ENCODE data around the gene MYRF.
A peak's percentile ranks its signal among the peaks of the same experiment; 100 is the strongest.

MYRF gene

DNA sequence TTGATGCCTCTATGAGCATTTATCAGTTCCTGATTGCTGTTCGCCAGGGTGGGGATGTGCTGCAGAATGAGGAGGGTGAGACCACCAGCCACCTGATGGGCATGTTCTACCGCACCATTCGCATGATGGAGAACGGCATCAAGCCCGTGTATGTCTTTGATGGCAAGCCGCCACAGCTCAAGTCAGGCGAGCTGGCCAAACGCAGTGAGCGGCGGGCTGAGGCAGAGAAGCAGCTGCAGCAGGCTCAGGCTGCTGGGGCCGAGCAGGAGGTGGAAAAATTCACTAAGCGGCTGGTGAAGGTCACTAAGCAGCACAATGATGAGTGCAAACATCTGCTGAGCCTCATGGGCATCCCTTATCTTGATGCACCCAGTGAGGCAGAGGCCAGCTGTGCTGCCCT is 43.0 kb downstream of the MYRF start:
- no peak for DNase-seq (ENCODE audit: low spot score)

DNA sequence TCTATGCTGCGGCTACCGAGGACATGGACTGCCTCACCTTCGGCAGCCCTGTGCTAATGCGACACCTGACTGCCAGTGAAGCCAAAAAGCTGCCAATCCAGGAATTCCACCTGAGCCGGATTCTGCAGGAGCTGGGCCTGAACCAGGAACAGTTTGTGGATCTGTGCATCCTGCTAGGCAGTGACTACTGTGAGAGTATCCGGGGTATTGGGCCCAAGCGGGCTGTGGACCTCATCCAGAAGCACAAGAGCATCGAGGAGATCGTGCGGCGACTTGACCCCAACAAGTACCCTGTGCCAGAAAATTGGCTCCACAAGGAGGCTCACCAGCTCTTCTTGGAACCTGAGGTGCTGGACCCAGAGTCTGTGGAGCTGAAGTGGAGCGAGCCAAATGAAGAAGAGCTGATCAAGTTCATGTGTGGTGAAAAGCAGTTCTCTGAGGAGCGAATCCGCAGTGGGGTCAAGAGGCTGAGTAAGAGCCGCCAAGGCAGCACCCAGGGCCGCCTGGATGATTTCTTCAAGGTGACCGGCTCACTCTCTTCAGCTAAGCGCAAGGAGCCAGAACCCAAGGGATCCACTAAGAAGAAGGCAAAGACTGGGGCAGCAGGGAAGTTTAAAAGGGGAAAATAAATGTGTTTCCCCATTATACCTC is 43.6 kb downstream of the MYRF start:
- no peak for DNase-seq (ENCODE audit: low spot score)

DNA sequence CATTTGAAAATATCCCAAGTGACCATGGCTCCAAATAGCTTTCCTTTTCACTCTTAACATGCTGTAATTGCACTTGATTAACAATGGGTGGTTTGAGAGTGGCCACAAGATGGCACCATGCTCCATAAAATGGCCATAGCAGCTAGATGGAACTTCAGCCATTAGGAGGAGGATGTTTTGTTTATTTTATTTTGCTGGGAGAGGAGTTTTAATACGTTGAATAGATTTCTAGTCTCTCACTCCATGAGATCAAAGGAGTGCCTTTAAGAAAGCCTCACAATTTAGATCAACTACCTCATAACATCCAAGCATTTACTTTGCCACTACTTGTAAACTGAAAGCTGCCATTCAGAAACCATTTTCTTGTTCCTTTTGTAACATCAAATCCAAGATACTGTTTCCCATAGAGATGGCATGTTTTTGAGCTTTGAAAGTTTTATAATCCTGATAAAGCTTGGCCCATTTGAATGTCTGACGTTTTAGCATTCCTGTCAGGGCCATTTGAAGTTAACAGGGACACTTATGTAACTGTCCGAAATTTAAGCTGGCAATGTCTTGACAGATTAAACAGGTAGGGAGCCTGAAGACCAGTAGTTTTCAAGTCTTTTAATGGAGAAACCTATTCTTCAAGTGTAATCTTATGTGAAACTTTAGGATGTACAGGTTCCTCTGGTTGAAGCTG is 45.0 kb downstream of the MYRF start:
- DNase-seq (ENCODE audit: low spot score): peak; percentile 76

DNA sequence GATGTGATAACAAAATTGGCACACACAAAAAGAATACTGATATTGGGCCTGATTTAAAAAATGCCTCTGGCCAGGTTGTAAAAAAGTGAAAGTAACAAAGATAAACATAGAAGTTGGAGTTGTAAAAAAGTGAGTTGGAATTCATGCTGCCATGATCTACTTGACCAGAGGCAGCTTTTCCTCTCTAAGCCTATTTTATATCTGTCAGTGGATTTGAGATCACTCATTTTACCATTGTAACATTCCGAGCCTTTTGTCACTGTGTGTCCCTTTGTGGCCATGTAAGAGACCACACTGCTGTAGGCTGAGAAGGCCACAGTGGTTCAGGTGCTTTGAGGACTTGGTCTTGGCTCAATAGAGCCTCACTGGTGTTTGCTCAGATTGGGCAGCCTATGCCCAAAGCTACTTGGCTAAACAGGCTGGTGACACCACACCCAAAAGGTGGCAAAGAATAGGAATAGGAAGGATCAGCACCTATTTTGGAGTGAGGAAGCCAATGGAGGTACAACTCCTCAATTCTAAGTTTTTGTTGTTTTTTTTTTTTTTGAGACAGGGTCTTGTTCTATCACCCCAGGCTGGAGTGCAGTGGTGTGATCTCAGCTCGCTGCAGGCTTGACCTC is 47.3 kb downstream of the MYRF start:
- DNase-seq (ENCODE audit: low spot score): no peak

DNA sequence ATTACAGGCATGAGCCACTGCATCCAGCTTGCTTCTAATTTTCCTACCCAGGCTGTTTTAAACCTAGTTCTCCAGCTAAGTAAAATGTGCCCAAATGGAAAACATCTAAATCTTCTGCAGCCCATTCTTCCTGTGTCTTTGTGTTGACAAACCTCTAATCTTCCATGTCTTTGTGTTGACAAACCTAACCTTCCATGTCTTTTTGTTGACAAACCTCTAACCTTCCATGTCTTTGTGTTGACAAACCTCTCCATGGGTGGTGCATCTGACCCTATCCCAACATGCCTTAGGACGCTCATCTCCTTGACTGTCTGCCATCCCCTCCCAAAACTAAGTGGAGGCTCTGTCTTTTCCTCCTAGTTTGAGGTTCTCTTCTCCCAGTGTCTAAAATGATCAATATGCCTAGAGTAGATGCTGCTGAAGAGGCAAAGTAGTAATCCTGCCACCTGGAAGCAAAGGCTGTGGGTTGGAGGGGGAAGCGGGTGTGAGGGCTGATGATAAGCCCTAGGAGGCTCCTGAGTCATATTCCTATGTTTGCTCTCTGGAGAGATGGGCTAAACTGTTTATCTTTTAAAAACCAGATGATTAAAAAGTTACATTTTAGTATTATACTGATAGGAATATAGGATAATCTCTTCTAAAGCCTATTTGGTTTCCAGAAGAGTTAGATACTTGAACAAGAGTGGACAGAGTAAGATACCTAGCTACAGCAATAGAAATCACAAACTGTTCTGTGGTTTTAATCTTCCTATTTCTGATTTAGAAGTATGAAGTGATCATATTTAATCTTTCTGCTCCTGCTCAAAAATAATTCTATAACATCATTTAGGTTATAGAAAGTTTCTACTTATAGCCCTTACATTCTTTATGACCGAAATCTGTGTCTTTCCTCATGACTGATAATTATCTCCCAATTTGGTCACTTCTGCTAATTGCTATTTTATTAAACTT is 48.2 kb downstream of the MYRF start:
- no peak for DNase-seq (ENCODE audit: low spot score)

DNA sequence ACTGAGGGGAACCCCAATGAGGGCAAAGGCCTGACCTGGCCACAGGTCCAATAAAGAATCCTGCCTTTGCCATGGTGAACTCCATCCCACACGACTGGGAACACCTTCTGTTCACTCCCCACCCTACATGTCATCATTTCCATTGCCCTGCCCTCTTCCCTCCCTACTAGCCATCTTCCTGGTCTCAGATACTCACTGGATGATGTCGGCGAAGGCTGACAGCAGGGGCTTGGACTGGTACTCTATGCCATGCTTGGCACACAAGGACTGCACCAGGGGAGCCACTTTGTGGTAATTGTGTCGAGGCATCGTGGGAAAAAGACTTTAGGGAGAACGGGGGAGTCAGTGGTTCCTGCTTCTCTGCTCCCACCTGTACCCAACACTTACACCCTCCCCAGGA is 50.2 kb downstream of the MYRF start:
- no peak for DNase-seq (ENCODE audit: low spot score)

DNA sequence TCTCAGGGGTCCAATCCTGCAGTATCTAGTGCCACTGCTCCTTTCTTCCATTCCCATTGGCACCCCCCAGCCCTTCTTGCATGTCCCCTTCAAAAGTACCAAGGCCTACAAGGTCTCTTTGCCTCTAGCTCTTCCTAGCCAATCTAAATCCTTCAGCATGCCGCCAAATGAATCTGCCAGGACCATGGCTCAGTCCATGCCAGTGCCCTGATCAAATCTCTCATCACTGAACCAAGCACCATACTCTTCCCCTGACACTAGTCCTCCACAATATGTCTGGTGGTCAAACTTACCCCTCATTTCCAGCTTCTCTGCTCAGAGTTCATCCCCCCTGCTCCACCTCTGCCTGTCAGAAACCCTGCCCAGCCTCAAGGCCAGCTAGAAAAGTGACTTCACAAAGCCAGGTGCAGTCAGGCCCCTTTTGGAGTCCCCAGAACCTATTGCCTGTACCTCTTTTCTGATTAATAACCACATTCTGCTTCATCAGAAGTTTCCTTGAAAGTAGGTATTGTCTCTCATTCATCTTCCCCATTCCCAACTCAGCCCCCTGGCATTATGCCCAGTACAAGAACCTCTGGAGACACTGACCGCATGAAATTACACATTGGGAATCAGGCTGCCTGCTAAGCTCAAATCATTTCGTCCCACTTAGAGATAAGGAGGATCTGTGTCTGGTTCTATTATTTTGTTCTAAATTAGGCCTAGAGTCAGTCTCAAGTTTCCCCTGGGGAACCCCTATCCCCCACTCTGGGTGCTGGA is 51.6 kb downstream of the MYRF start:
- no peak for DNase-seq (ENCODE audit: low spot score)

DNA sequence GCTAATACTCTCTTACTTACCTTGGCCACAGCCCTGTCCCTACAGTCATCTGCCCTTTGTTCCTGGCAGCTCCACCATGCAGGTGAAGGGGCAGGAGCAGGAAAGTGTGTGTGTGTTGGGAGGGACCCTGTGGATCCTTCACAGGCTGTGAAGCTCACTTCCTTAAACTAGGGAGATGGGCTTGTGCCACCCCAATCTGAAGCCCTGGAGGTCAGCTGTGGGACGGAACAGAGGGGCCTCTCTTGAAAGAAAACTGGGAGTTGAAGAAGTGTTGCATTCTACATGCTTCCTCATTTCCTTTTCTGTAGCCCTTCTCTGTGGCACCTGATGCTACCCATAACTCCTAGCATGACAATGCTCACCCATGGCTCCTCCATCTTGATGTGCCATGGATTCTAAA is 52.7 kb downstream of the MYRF start:
- no peak for DNase-seq (ENCODE audit: low spot score)

DNA sequence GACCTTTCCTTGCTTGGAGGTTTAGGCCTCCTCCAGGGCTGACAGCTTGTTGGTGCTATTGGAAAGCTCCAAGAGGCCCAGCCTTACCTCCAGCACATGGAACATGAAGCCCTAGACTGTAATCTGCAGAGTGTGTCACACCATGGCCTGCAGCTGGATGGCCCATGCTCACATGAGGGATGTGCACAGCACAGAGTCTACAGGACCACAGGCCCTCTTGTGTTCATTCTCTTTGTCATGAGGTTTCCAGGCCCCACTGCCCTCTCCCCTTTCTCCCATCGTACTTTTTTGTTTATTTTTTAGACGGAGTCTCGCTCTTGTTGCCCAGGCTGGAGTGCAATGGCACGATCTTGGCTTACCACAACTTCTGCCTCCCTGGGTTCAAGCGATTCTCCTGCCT is 54.3 kb downstream of the MYRF start:
- DNase-seq (ENCODE audit: low spot score): no peak

DNA sequence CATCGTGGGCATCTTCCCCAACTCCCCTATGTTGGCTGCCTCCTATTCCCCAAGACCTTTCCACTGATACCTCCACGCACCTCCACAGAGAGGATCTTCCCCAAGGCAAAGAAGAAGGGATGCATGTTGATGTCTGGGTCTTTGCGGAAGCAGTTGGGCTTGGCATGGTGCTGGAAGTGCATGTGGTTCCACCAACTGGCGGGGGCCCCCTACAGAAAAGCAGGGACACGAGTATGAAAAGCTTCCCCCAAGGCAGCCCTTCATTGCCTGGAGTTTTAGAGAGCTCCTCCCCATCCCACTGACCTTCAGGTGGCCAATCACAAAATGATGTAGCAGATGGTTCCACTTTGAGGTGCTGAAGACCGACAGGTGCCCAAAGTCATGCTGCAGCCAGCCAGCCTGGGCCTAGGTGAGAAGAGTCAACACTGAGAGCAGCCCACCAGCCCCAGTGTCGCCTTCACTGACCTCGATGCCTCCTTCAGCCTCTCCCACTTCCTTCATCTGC is 58.3 kb downstream of the MYRF start:
- no peak for DNase-seq (ENCODE audit: low spot score)

DNA sequence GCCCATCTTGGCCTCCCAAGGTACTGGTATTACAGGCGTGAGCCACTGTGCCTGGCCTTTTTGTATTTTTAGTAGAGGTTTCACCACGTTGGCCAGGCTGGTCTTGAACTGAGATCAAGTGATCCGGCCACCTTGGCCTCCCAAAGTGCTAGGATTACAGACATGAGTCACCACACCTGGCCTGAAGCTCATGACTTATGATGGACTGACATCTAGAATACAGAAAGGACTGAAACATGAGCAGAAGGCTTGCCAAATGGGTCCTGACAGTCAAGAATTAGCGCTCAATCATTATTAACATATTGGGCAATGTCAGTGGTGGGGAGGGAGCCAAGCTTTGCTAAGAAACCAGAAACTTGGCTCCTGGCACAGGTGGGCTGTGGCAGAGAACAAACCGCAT is 59.4 kb downstream of the MYRF start:
- no peak for DNase-seq (ENCODE audit: low spot score)

DNA sequence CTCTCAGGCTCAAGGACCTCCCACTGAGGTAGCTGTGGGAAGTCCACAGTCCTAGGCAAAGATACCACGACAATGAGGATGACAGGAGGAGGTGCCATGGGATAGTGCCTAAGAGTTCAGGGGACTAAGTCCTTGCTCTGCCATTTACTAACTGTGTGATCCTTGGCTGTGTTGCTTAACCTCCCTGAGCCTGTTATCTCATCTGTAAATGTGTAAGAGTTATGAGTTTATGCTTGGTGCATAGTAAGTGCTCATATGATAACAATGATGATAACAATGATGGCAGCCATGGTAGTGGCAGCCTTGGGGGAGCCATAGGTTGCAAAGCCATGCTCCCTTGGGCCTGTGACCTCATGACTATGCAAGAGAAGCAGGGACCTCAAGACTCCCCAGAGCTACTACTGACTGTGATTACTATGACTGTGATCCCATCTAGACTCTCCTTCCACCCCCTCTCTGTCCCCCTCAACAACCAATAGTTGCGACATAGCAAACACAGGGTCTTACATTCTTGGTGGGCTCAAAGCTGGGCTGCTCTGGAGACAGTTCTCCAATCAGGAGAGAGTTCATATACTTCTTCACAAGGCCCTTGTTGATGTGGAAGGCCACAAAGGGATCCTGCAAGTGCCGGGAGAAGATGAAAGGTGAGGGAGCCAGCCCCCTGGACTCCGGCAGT is 60.4 kb downstream of the MYRF start:
- no peak for DNase-seq (ENCODE audit: low spot score)

DNA sequence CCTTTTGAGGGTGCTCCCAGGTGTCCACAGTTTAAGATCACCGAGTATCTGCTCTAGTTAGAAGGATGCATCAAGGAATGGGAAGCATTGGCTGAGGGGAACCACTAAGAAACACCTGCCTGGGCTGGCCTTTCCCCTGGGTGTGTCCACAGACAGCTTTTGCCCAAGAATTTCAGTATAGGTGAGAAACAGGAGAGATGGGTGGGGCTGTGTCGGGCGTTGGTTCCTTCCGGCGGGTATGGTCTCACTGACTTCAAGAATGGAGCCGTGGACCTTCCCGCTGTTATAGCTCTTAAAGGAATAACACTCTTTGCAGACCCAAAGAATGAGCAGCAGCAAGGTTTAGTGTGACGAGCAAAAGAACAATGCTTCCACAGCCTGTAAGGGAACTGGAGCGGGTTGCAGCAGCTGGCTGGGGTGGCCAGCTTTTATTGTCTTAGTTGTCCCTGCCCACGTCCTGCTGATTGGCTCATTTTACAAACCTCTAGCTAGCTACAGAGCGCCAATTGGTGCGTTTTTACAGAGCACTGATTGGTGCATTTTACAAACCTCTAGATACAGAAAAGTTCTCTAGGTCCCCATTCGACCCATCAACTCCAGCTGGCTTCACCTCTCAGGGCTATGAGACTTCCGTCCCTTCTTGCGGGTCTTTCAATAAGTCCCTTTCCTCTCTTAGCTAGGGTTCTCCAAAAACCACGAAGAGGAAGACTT is 62.0 kb downstream of the MYRF start:
- DNase-seq (ENCODE audit: low spot score): peak; percentile 72

DNA sequence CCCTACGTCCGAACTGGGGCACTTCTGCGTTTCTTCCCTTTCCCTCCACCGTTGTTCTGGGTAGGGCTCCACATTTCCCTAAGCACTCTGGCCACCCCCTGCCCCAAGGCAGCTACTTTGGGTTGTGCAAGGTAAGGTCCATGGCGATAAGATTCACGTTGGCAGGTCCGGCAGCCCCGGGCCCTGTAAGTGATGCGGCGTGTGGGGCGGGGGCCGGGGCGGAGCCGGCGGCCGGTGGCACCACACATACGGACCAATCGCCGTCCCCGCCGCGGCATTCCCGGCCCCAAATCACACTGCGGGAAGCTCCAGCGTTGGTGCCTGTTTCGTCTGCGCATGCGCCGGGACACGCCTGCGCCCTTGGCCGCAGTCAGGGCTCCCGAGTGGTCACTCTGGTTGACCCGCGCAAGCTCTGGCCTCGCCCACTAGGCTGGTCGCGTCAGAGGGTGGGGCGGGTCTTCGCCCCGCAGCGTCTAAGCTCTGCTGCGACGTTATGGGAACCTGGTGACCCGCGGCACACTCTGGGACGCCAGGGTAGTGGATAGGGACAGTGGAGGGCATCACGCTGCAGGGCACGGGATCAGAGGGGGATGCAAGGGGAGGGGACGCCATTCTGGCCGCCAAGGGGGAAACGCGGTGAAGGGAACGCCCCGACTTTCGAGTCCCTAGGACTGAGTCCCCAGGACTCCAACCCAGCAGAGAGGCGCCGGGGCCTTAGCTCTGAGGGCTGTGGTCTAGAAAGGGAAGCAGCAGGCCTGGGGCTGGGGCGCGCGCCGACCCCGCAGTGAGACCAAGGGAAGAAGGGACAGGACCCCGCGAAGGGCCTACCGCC is 62.7 kb downstream of the MYRF start:
- peak; percentile 96 for DNase-seq (ENCODE audit: low spot score)

DNA sequence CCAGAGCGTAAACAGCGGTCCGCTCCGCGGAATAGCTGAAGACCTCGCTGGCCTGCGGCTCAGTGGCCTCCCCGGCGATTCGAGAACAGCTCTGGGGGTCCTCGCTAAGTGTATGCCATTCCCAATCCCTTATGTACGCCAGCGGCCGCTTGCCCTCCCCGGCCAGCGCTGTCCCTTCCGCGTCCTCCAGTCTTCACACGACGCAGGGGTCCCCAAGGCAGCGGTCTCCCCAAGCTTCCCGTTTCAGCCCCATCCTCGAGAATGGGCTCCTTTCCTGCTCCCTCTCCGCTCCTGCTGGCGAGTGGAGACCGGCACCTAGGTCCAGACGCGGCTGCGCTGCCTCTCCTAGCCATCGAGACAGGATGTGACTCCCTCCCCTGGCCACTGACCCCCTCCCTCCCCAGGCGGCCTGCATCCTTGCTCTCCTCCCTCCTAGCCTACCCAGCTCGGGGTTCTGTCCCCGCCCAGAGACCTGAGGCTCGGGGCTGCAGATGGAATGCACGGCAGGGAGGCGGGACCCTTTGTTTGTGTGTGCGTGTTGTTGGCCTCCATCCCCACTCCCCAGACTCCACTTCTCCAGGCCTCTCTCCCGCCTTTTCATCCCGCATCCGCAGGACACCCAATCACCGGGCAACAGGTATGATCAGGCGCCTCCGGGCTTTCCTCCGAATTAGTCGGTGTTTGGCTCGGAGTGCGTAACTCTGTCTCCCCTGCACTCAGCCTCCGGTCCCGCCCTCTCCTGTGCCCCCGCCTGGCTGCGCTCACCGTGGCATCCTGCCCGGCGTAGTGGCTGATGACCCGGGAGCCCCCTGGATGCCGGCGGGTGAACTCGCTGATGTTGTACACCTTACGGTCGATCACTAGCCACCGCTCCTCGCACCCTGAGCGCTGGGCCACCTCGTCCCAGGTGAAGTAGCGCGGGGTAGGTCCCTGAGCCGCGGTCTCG is 63.6 kb downstream of the MYRF start:
- DNase-seq (ENCODE audit: low spot score): peak; percentile 58

DNA sequence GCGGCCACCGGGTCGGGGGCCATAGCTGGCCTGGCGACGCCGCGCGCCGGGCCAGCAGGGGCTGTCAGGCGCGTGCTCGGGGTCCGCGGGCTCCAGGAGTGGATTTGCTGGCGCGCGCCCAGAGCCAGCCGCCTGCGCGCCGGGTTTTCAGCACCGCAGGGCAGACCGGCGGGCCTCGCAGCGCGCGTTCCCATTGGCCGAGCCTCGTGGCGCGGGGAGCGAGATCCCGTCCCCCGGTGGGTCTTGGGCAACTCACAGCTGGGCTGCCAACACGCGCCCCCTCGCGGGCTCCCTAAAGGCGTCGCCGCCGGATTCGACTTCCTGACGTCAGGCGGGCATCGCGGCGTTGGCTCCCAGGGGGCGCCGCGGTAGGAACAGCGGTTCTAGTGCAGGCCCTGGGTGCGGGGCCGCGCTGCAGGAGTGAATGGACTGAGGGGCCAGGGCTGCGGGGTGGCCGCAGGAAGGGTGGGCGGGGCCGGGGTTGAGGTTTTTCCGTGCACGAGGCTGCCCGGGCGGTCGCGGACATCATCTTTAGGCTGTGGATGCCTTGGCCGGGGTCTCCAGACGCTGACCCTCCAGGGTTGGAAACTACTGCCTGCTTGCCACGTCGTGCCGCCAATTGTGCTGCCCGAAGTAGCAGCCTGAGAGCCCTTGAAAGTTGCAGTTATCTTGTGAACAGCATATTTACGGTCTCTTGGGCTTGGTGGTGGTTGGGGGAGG is 64.5 kb downstream of the MYRF start, which contains the start of gene FADS1:
Gene FADS1 (minus strand): TSS at position 268 of the 720 bp plus-strand sequence. CDS start 74 bp downstream, at position 194.
- peak; percentile 94 for DNase-seq (ENCODE audit: low spot score)

DNA sequence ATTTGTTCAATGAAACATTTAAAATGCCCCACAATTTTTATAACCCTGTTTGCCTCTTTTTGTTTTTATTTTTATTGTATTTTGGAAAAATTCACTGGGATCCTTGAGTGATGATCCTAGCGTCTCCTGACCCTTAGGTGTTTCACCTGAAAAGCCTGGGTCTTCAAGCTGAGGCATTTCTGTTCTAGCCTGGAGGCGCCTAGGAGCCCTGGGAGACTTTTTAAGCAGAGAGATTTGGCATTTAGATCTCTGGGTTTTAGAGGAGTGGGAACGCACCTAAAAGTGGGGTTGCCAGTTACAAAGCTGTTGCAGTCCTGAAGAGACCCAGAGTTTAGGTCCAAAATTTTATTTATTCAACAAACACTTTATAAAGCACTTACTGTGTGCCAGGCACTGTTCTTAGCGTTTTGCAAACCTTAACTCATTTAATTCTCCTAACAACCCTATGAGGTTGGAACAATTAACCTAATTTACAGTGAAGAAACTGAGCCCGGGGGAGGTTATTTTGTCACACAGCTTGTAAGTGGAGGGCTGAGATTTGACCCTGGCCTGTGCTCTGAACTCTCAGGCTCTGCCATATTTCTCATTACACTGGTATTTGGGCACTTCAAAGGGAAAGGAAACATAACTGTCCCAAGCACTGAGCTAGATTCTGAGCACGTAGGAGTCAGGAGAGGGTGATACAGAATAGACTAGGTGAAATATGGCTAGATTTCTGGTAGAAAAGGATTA is 65.2 kb downstream of the MYRF start:
- no peak for DNase-seq (ENCODE audit: low spot score)

Measured in LoVo (cell line).